Mesenchymal stem cell (in vitro differentiated cells and primary cell): ENCODE measurements around the gene GPR135.
A peak's percentile ranks its signal among the peaks of the same experiment; 100 is the strongest.

Experiments used
- DNase-seq: peaks from one replicate; pipeline ENCODE4 v3.0.0-alpha.2; 2013
- H2AFZ ChIP-seq: one replicate; pipeline ENCODE4 v1.6.1; 2013; ENCODE audit warnings: low read depth, mild to moderate bottlenecking, control low read depth, inconsistent platforms, low read length, moderate library complexity
- H2AK5ac ChIP-seq: 2 replicates; pipeline ENCODE4 v1.6.1; 2013; ENCODE audit warnings: low read length, moderate library complexity, mild to moderate bottlenecking, inconsistent platforms; ENCODE audit not compliant: severe bottlenecking
- H2BK120ac ChIP-seq: one replicate; pipeline ENCODE4 v1.6.1; 2013; ENCODE audit warnings: low read depth, mild to moderate bottlenecking, inconsistent platforms, low read length, moderate library complexity
- H2BK12ac ChIP-seq, 2 experiments: one replicate each; pipeline ENCODE4 v1.6.1; 2013; ENCODE audit warnings: inconsistent platforms in 2 of 2, low read length in 2 of 2, mild to moderate bottlenecking in 2 of 2, moderate library complexity in 2 of 2, control low read depth in 1 of 2
- H2BK15ac ChIP-seq: one replicate; pipeline ENCODE4 v1.6.1; 2013; ENCODE audit warnings: mild to moderate bottlenecking, low read depth, inconsistent platforms; ENCODE audit not compliant: poor library complexity, severe bottlenecking
- H2BK5ac ChIP-seq: 2 replicates; pipeline ENCODE4 v1.6.1; 2013; ENCODE audit warnings: low read depth, mild to moderate bottlenecking, low read length, control low read depth, inconsistent platforms; ENCODE audit not compliant: poor library complexity, severe bottlenecking
- H3K14ac ChIP-seq, 2 experiments: one replicate each; pipeline ENCODE4 v1.6.1; 2013; ENCODE audit warnings: inconsistent platforms in 2 of 2, low read length in 2 of 2, control low read depth in 1 of 2, mild to moderate bottlenecking in 1 of 2, moderate library complexity in 1 of 2
- H3K18ac ChIP-seq, 2 experiments: one replicate each; pipeline ENCODE4 v1.6.1; 2013; ENCODE audit warnings: inconsistent platforms in 2 of 2, low read length in 2 of 2, control low read depth in 1 of 2, low read depth in 1 of 2, mild to moderate bottlenecking in 1 of 2
- H3K23ac ChIP-seq, 2 experiments: one replicate each; pipeline ENCODE4 v1.6.1; 2013; ENCODE audit warnings: inconsistent platforms in 2 of 2, low read length in 2 of 2, mild to moderate bottlenecking in 2 of 2, moderate library complexity in 2 of 2, control low read depth in 1 of 2
- H3K27ac ChIP-seq: 2 replicates; pipeline ENCODE4 v1.5.1; 2013; ENCODE audit warnings: mild to moderate bottlenecking, moderate library complexity, low read length, control low read depth, inconsistent platforms; ENCODE audit not compliant: poor library complexity, severe bottlenecking
- H3K27me3 ChIP-seq, 2 experiments: 2 replicates each; pipeline versions ENCODE4 v1.6.1 to v1.7.0; 2013; ENCODE audit warnings: low read length in 2 of 2, mild to moderate bottlenecking in 2 of 2, moderate library complexity in 2 of 2, control low read depth in 1 of 2, inconsistent platforms in 1 of 2; ENCODE audit not compliant: control insufficient read depth in 1 of 2, insufficient read depth in 1 of 2
- H3K36me3 ChIP-seq, 2 experiments: 2 replicates each; pipeline versions ENCODE4 v1.6.1 to v1.7.0; 2013; ENCODE audit warnings: low read length in 2 of 2, control low read depth in 1 of 2, inconsistent platforms in 1 of 2, low read depth in 1 of 2, mild to moderate bottlenecking in 1 of 2; ENCODE audit not compliant: insufficient read depth in 2 of 2, control insufficient read depth in 1 of 2
- H3K4ac ChIP-seq, 2 experiments: one replicate each; pipeline ENCODE4 v1.6.1; 2013; ENCODE audit warnings: inconsistent platforms in 2 of 2, low read length in 2 of 2, mild to moderate bottlenecking in 2 of 2, moderate library complexity in 2 of 2, control low read depth in 1 of 2, low read depth in 1 of 2
- H3K4me1 ChIP-seq: 2 replicates; pipeline ENCODE4 v1.6.1; 2013; ENCODE audit warnings: low read depth, low read length, control low read depth; ENCODE audit not compliant: control insufficient read depth, insufficient read depth
- H3K4me2 ChIP-seq: 2 replicates; pipeline ENCODE4 v1.6.1; 2013; ENCODE audit warnings: low read length, mild to moderate bottlenecking, inconsistent platforms; ENCODE audit not compliant: poor library complexity, severe bottlenecking
- H3K4me3 ChIP-seq, 2 experiments: 2 replicates each; pipeline versions ENCODE4 v1.5.1 to v1.7.0; 2013; ENCODE audit warnings: low read length in 2 of 2, mild to moderate bottlenecking in 2 of 2, control low read depth in 1 of 2, low read depth in 1 of 2; ENCODE audit not compliant: insufficient read depth in 1 of 2
- H3K79me1 ChIP-seq: replicated peaks from 2 replicates; pipeline ENCODE4 v1.6.1; 2013; ENCODE audit warnings: mild to moderate bottlenecking, control low read depth, low read length, inconsistent platforms; ENCODE audit not compliant: poor library complexity, severe bottlenecking
- H3K9ac ChIP-seq: 2 replicates; pipeline ENCODE4 v1.7.0; 2013; ENCODE audit warnings: mild to moderate bottlenecking, low read length, moderate library complexity
- H3K9me3 ChIP-seq: 2 replicates; pipeline ENCODE4 v1.7.0; 2013; ENCODE audit warnings: mild to moderate bottlenecking, low read length; ENCODE audit not compliant: control insufficient read depth
- H4K8ac ChIP-seq: one replicate; pipeline ENCODE4 v1.6.1; 2013; ENCODE audit warnings: inconsistent platforms, mild to moderate bottlenecking, low read length, moderate library complexity
- H4K91ac ChIP-seq: one replicate; pipeline ENCODE4 v1.6.1; 2013; ENCODE audit warnings: mild to moderate bottlenecking, low read length, inconsistent platforms
- WGBS: methylation state at CpG from one replicate; pipeline ENCODE4 v1.1.7; 2013; ENCODE audit warnings: mixed read lengths; 5-methylcytosine and 5-hydroxymethylcytosine counted together

The GPR135 gene

DNA sequence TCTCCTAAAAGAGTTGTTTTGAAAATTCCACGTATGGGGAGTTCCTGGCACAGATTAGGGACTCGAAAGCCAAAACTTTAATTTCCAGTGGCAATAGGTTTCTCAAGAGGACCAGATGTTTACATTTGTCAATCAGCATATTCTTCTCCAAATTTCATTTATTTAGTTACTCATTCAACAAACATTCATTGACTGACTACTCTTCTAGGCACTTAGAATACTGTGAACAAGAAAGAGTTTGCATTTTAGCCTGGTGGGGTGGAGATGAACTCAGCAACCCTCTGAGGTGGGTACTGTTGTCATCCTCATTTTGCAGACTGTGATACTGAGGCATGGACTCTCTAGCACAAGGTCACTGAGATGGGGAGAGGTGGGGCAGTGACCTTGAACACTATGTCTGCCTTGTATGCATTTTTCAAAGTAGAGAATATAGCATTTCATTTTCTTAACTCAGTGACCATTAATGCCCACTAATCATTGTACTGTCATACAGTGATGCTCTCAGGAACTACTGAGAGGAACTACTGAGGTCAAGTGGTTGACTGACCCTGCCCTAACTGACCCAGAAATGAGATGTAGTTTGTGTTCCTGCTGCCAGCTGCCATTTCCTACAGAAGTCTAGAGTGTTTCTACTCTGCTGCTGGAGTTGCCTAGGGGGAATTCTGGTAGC, 16.8 kb upstream of the GPR135 start:
- Histone ChIP-seq H2BK5ac (peak overlapping the region; percentile 81), H3K27me3 (no peaks in the 10 kb centered on the region), H2AFZ (no peak overlapping the region), H3K36me3 (peaks cover 3 to 32% of the 10 kb centered on the region in 2 experiments), H3K9ac (peak overlapping the region; percentile 97), H3K14ac (no peak overlapping the region), H3K4me2 (peak overlapping the region; percentile 54), H3K18ac (no peak overlapping the region), H3K9me3 (no peaks in the 10 kb centered on the region), H3K4me3 (peak overlapping the region in 1 of 2 experiments; percentile 93), H3K79me1 (peaks cover 3% of the 10 kb centered on the region), H2BK12ac (no peak overlapping the region), H3K4me1 (peaks cover 6% of the 10 kb centered on the region), H2BK15ac (no peak overlapping the region), H2AK5ac (peak overlapping the region; percentile 93), H3K27ac (peak overlapping the region; percentile 95), H4K91ac (no peak overlapping the region), H4K8ac (no peak overlapping the region), H2BK120ac (no peak overlapping the region), H3K4ac (no peak overlapping the region), H3K23ac (no peak overlapping the region)
- DNase-seq, result peak; percentile 50
- 26% methylated on average over 2 of the region's 2 CpGs for whole genome bisulfite sequencing

- H4K8ac ChIP-seq, result no peak overlapping the region
- no peak overlapping the region for H3K14ac ChIP-seq
- H2AK5ac ChIP-seq, result peak overlapping the region; percentile 87
- no peak overlapping the region for H3K18ac ChIP-seq
- peak overlapping the region in 1 of 2 experiments; percentile 93 for H3K4me3 ChIP-seq
- H3K23ac ChIP-seq, result no peak overlapping the region
- H2BK5ac ChIP-seq, result no peak overlapping the region
- peaks cover 6% of the 10 kb centered on the region for H3K4me1 ChIP-seq
- DNase-seq, result no peak
- WGBS, result no CpG with 5 or more reads among the region's 2 CpGs
- H3K4me2 ChIP-seq, result peak overlapping the region; percentile 54
- no peak overlapping the region for H2BK15ac ChIP-seq
- peaks cover 4% of the 10 kb centered on the region for H3K79me1 ChIP-seq
- H3K27ac ChIP-seq, result peak overlapping the region; percentile 95
- H3K27me3 ChIP-seq, result no peaks in the 10 kb centered on the region
- H3K9me3 ChIP-seq, result no peaks in the 10 kb centered on the region
- peaks cover 3 to 38% of the 10 kb centered on the region in 2 experiments for H3K36me3 ChIP-seq
- no peak overlapping the region for H2BK12ac ChIP-seq
- H3K9ac ChIP-seq, result peak overlapping the region; percentile 97
- H4K91ac ChIP-seq, result no peak overlapping the region
- H2AFZ ChIP-seq, result no peak overlapping the region
- no peak overlapping the region for H2BK120ac ChIP-seq
- no peak overlapping the region for H3K4ac ChIP-seq
Observed at GRCh38 chr14:59481407-59481806, 16.2 kb upstream of the GPR135 start.

DNA sequence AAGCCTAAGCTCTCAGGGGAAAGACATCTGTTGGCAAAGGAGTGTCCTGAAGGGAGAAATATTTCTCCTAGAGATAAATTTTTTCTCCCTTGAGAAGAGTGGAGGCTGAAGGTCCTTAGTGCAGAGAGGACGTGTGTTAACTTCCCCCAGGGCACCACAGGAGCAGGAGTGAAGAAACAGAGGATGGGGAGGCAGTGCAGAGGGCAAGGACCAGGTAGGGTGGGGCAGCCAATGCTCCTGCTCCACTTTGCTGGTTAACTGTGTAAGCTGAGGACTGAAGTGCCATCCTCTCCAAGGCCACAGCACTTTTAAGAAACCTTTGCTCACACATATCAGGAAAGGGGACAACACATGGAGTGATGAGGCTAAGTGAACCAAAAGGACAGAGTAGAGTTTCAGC, 15.0 kb upstream of the GPR135 start:
- Histone ChIP-seq H3K9ac (no peak overlapping the region), H3K23ac (no peak overlapping the region), H4K8ac (no peak overlapping the region), H3K27me3 (no peaks in the 10 kb centered on the region), H3K36me3 (peaks cover 3 to 50% of the 10 kb centered on the region in 2 experiments), H3K4ac (no peak overlapping the region), H4K91ac (no peak overlapping the region), H3K9me3 (no peaks in the 10 kb centered on the region), H3K4me1 (peaks cover 4% of the 10 kb centered on the region), H2BK12ac (no peak overlapping the region), H2AK5ac (no peak overlapping the region), H2BK5ac (no peak overlapping the region), H3K14ac (no peak overlapping the region), H3K27ac (no peak overlapping the region), H3K18ac (no peak overlapping the region), H2BK120ac (no peak overlapping the region), H3K4me3 (peak overlapping the region in 1 of 2 experiments; percentile 93), H3K79me1 (peaks cover 8% of the 10 kb centered on the region), H2AFZ (no peak overlapping the region), H3K4me2 (no peak overlapping the region), H2BK15ac (no peak overlapping the region)
- WGBS, result 63% methylated on average over 1 of the region's 1 CpG
- no peak for DNase-seq

GRCh38 chr14:59478540-59478939, 13.4 kb upstream of the GPR135 start:
- H2BK5ac ChIP-seq, result no peak overlapping the region
- H4K8ac ChIP-seq, result no peak overlapping the region
- H3K14ac ChIP-seq, result no peak overlapping the region
- peaks cover 14% of the 10 kb centered on the region for H3K79me1 ChIP-seq
- no peaks in the 10 kb centered on the region for H3K9me3 ChIP-seq
- H3K4ac ChIP-seq, result no peak overlapping the region
- peaks cover 9 to 67% of the 10 kb centered on the region in 2 experiments for H3K36me3 ChIP-seq
- no peaks in the 10 kb centered on the region for H3K27me3 ChIP-seq
- no peak overlapping the region for H2AK5ac ChIP-seq
- H2BK120ac ChIP-seq, result no peak overlapping the region
- no peak overlapping the region for H3K9ac ChIP-seq
- H2AFZ ChIP-seq, result no peak overlapping the region
- peaks cover 6% of the 10 kb centered on the region for H3K4me1 ChIP-seq
- H3K4me3 ChIP-seq, result no peak overlapping the region
- no peak overlapping the region for H2BK12ac ChIP-seq
- no peak overlapping the region for H3K4me2 ChIP-seq
- H4K91ac ChIP-seq, result no peak overlapping the region
- no peak overlapping the region for H3K18ac ChIP-seq
- DNase-seq, result no peak
- no peak overlapping the region for H2BK15ac ChIP-seq
- 98% methylated on average over 2 of the region's 3 CpGs for WGBS
- H3K23ac ChIP-seq, result no peak overlapping the region
- no peak overlapping the region for H3K27ac ChIP-seq
